GM12875 (cell line): ENCODE results near the gene DAPK3.
"Not testable (repeated sequence)": the region's sequence is repeated elsewhere in the genome, so short reads cannot be mapped to it uniquely, and the experiment has no call there.

Experiments
- H3K4me3 ChIP-seq: one replicate; pipeline ENCODE4 v1.5.1; 2011; ENCODE audit warnings: low read depth, low read length, control low read depth
- CTCF ChIP-seq: IDR thresholded peaks from 2 replicates; pipeline ENCODE4 v1.5.1; 2011; ENCODE audit warnings: low read depth, mild to moderate bottlenecking, control low read depth, inconsistent platforms, low read length, moderate library complexity, borderline replicate concordance; ENCODE audit not compliant: insufficient read depth

Gene DAPK3

DNA sequence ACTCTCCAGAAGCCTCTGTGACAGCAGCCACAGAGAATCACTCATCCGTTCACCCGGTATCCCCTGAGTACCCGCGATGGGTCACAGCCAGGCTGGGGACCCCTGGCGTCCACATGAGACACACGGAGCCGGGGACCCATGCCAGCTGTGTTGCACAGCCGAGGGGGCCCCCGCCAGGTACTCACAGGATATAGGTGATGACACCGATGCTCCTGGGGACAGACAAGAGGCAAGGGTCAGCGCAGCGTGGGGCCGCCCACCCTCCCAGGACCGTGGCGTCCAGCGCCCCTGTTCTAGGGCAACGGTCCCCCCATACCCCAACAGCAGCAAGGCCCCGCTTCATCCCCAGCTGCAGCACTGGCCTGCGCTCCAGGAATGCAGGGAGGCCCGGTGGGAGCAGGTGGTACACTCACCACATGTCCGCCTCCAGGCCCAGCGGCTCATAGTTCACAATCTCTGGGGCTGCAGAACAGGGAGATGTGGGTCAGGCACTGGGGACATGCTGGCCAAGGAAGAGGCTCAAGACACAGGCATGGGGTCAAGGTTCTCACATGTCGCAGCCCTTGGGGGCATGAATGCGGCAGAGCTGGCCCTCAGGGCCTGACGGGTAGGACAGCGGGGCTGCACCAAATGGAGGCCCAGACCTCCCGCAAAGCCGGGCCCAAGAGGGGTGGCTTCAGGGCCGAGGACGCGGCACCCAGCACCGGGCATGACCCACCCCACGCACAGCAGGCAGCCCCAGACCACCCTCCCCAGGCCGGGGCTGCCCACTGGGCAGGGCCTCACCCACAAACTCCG is 7.2 kb downstream of the DAPK3 start:
- TF ChIP-seq CTCF: no peak
- H3K4me3 ChIP-seq: no peak overlapping the region

- H3K4me3 ChIP-seq: no peak overlapping the region
- TF ChIP-seq CTCF: no peak
These were observed 9.9 kb downstream of the DAPK3 start for GRCh38 chr19:3961007-3961406.

- H3K4me3 ChIP-seq: no peak overlapping the region
These were observed 11.2 kb downstream of the DAPK3 start for GRCh38 chr19:3959766-3960131.

DNA sequence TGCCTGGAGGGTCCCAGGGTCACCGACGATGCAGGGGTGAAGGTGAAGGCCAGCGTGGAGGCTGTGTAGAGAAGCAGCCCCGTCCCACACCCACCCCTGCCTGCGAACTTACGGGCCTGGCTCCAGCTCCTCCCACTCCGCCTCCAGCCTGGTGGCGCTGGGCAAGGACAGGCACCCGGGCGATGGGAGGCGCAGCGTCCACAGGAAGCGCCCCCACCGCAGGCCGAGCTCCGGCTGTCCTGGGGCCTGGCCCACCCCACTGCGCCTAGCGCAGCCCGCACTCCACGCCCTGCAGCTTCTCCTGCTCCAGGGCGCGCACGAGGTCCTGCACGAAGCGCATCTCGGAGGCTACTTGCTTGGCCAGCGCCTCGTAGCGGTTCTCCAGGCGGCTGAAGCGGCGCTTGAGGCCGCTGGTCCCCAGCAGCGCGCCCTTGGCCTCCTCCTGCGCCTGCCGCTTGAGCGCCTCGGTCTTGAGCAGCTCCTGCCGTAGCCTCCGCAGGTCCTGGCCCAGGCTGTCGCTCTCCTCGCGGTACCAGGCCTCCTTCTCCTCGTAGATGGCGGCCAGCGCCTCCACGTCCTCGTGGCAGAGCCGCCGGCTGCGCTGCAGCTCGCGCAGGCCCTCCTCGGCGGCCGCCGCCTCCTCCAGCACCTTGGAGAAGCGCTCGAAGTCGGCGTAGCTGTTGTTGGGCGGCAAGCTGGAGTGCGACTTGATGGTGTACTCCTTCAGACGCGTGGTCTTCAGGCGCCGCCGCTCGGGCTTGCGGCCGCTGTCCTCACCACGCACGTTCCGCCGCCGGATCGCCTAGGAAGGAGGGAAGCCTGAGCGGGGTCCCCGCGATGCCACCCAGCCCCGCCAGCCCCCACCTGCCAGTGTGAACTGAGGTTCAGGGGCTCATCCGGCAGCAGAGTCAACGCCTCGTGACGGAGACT is 11.8 kb downstream of the DAPK3 start:
- TF ChIP-seq CTCF: no peak
- H3K4me3 ChIP-seq: no peak overlapping the region

More at GRCh38 chr19:3959766-3960131, 11.2 kb downstream of the DAPK3 start:
- TF ChIP-seq CTCF: no peak

DNA sequence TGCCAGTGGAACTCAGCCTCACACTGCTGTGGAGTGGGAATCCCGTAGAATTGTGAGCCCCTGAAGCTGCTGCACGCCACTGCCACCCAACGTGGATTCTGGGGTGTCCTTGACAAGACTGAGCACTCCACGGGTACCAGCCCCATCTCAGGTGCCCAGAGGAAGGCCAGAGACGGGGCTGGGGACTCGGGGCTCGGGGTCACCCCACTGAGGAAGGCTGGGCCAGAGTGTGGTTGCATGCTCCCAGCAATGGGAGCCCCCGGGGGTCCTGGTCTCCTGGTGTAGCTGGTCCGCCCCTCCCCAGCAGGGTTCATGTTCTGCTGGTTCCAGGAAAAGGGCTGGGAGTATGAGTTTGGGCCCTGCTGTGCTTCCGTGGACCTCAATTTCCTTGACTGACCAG is 15.2 kb downstream of the DAPK3 start:
- TF ChIP-seq CTCF: no peak
- H3K4me3 ChIP-seq: no peak overlapping the region

DNA sequence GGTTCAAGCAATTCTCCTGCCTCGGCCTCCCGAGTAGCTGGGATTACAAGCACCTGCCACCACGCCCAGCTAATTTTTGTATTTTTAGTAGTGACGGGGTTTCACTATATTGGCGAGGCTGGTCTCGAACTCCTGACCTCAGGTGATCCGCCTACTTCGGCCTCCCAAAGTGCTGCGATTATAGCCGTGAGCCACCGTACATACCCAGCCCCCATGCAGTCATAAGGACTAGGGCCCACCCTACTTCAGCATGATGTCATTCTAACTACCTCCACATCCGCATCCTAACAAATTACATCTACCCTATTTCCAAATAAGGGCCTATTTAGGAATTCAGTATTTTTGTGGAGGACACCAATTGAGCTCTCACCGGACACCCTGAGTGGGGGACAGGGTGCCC is 15.6 kb downstream of the DAPK3 start:
- H3K4me3 ChIP-seq: not testable (repeated sequence)

- no peak for TF ChIP-seq CTCF
- H3K4me3 ChIP-seq: no peak overlapping the region
These were observed 16.8 kb downstream of the DAPK3 start for GRCh38 chr19:3954107-3954506.

- H3K4me3 ChIP-seq: not testable (repeated sequence)
These were observed 18.1 kb downstream of the DAPK3 start for GRCh38 chr19:3952755-3953276.
